Measurements from ENCODE around the gene FOXD3.

GRCh38 chr1:63325279-63325985 lies 3.1 kb downstream of the FOXD3 start:
- no peak for TF ChIP-seq CTCF (IDR thresholded peaks at IDR 0.05)
- no peak for TF ChIP-seq POLR2A (IDR thresholded peaks at IDR 0.05)
